ENCODE data around the gene UQCRFS1. TPM values are rescaled to one million over a fixed set of nuclear protein-coding genes. Genes with fewer than 3 reads are reported as not detected.

The UQCRFS1 gene
- 100 to 1,000 TPM in 3 of 4 donors, 10 to 100 TPM in 1; 78.1 to 142 (median 106) TPM for total RNA-seq

DNA sequence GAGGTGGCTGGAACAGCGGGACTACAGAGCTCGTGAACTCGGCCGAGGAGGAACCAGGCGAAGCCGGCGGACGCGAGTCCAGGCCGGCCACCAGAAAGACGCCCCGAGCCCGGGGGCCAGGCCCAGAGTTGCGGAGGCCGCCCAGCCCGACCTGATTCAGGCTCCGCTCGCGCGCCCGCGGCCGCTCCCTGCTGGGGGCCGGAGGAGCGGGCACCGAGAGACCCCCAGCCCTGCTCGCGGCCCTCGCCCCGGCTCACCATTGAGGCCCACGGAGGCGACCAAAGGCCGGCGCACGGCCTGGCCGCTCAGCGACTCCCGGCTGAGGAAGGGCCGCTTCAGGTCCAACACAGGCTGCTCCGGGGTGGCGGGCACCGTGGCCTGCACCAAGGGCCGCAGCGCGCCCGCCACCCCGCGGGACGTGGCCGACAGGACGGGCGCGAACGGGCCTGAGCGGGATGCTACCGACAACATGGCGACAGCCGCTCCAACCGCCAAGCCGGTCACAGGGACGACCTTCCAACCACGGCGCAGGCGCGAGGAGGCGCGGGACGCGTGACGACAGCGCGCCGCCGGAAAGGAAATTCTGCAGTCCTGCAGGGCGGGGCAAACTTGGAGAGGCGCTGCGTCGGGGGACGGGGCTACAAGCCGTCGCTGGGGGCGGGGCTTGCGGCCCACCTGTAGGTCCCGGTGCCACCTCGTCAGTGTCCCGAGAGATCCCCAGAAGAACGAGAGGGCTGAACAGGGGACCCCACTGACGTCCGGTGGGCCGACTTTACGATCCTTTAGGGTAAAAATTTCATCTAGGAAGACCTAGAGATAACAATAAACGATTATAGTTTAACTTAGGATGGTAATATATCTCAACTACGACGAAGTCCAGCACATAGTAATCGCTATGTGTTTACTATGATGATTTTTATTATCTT lies at the start of gene UQCRFS1:
TSS of gene UQCRFS1 (minus strand) at position 504 of the 926 bp plus-strand sequence. CDS start at position 471, 33 bp downstream.
- H3K4me1 ChIP-seq = peaks cover 29 to 31% of the 10 kb centered on the region in 2 donors
- no peaks in the 10 kb centered on the region for H3K36me3 ChIP-seq
- no peaks in the 10 kb centered on the region for H3K27me3 ChIP-seq
- H3K4me3 ChIP-seq = peak within 1 kb of the TSS; percentile 70 to 84 (median 70)
- no peaks in the 10 kb centered on the region for H3K9me3 ChIP-seq
- peak within 1 kb of the TSS; percentile 88 to 94 (median 92) for H3K27ac ChIP-seq
- intact Hi-C loops (cut with DNase I; ENCODE audit: low total_unique reads) (loop anchor here (1.0 to 5.0 kb wide), 3 partner anchors 34 to 1421 kb away; no protein-coding TSS in a partner anchor), in situ Hi-C loops (cut with MboI; ENCODE audit: low sequenced_read_pairs in 4 of 4) (loop anchor here in 2 of 4 donors (25.0 kb wide), 2 partner anchors 399 to 499 kb away; partner anchors contain the start of genes POP4 (in 2 of the 2) and C19orf12 (in 1 of the 2))
- ATAC-seq (peak; percentile 93 to 97), DNase-seq (peak; percentile 90 to 94)
- TF ChIP-seq, protein P1, sequence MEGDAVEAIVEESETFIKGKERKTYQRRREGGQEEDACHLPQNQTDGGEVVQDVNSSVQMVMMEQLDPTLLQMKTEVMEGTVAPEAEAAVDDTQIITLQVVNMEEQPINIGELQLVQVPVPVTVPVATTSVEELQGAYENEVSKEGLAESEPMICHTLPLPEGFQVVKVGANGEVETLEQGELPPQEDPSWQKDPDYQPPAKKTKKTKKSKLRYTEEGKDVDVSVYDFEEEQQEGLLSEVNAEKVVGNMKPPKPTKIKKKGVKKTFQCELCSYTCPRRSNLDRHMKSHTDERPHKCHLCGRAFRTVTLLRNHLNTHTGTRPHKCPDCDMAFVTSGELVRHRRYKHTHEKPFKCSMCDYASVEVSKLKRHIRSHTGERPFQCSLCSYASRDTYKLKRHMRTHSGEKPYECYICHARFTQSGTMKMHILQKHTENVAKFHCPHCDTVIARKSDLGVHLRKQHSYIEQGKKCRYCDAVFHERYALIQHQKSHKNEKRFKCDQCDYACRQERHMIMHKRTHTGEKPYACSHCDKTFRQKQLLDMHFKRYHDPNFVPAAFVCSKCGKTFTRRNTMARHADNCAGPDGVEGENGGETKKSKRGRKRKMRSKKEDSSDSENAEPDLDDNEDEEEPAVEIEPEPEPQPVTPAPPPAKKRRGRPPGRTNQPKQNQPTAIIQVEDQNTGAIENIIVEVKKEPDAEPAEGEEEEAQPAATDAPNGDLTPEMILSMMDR (IDR thresholded peaks at IDR 0.05 in 4 of 5, conservative IDR thresholded peaks at IDR 0.05 in 1 of 5) = no peak
- TF ChIP-seq POLR2A (IDR thresholded peaks at IDR 0.05) = peak; percentile 96 to 97

DNA sequence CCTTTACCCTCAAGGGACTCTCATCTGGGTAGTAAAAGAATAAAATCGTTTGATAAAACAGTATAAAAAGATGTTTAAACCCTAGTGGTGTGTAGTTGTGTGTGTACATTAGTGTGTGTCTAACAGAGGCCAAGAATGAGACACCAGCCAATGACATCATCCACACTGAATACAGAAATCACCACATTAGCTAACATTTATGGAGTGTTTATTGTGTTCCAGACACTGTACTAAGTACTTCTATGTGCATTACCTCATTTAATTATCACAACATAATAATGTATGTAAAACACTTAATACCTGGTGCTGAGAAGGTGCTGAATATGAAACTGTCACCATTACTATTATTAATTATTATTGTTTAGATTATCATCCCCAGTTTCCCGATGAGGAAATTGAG lies 49.1 kb upstream of the UQCRFS1 start:
- in situ Hi-C loops (cut with MboI; ENCODE audit: low sequenced_read_pairs in 4 of 4) = loop anchor here in 3 of 4 donors (10.0 to 25.0 kb wide), 4 partner anchors 150 to 527 kb away; no protein-coding TSS in a partner anchor
- H3K36me3 ChIP-seq = no peaks in the 10 kb centered on the region
- no peak overlapping the region for H3K27ac ChIP-seq
- peaks cover 12 to 19% of the 10 kb centered on the region in 2 donors for H3K4me1 ChIP-seq
- no peaks in the 10 kb centered on the region for H3K9me3 ChIP-seq
- TF ChIP-seq, protein P1 (IDR thresholded peaks at IDR 0.05 in 4 of 5, conservative IDR thresholded peaks at IDR 0.05 in 1 of 5) = no peak
- TF ChIP-seq POLR2A (IDR thresholded peaks at IDR 0.05) = no peak
- intact Hi-C loops (cut with DNase I; ENCODE audit: low total_unique reads) = loop anchor here (5.0 kb wide), 1 partner anchor 295 kb away; no protein-coding TSS in a partner anchor
- DNase-seq (no peak), ATAC-seq (no peak)
- H3K27me3 ChIP-seq = no peaks in the 10 kb centered on the region
- H3K4me3 ChIP-seq = no peak overlapping the region

DNA sequence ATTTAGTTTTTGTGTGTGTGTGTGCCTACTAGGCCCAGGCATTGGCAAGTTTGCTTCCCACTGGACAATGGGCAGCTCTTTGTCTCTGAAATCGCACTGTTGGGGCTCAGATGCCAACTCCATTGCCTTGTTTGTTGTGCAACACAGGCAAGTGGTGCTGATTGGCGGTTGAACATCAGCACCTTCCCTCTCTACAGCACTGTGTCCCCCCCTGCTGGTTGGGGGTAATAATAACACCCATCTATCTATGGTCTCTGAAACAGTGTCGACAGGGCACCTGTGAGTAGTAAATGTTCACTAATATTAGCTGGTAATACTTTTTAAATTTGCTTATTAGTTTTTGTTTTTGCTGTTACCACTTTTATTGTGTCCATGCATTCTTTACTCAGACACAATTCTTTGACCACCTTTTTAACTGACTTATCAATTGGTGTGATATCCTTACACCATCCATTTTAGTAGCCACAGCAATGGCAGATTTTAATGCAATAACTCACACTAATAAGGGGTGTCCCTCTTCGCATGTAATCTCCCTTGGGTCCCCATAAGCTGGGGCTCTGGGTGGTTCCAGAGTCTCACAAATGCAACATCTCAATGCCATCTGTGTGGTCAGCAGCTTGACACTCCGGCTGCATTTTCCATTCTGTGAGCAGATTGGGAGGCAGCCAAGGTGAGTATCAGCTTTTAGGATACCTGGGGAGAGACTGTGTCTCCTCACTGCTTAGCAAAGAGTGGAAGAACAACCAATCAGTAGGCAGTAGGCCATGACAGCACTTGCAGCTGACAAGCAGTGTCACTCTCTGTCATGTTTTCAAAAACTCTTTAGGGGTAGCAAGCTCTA lies 47.7 kb upstream of the UQCRFS1 start:
- peak; percentile 22 to 35 for DNase-seq
- Histone ChIP-seq H3K4me3 (no peak overlapping the region), H3K36me3 (no peaks in the 10 kb centered on the region), H3K27ac (peak overlapping the region; percentile 56 to 77 (median 74)), H3K4me1 (peaks cover 12 to 19% of the 10 kb centered on the region in 2 donors), H3K9me3 (no peaks in the 10 kb centered on the region), H3K27me3 (no peaks in the 10 kb centered on the region)
- TF ChIP-seq, protein P1 (IDR thresholded peaks at IDR 0.05 in 4 of 5, conservative IDR thresholded peaks at IDR 0.05 in 1 of 5) = peak; percentile 30 to 64 (median 49)
- no peak for TF ChIP-seq POLR2A (IDR thresholded peaks at IDR 0.05)
- ATAC-seq = peak; percentile 60 to 64
- in situ Hi-C loops (cut with MboI; ENCODE audit: low sequenced_read_pairs in 4 of 4) = loop anchor here in 3 of 4 donors (10.0 to 25.0 kb wide), 4 partner anchors 148 to 526 kb away; no protein-coding TSS in a partner anchor
- intact Hi-C loops (cut with DNase I; ENCODE audit: low total_unique reads) = loop anchor here (1.0 to 5.0 kb wide), 2 partner anchors 141 to 293 kb away; no protein-coding TSS in a partner anchor

DNA sequence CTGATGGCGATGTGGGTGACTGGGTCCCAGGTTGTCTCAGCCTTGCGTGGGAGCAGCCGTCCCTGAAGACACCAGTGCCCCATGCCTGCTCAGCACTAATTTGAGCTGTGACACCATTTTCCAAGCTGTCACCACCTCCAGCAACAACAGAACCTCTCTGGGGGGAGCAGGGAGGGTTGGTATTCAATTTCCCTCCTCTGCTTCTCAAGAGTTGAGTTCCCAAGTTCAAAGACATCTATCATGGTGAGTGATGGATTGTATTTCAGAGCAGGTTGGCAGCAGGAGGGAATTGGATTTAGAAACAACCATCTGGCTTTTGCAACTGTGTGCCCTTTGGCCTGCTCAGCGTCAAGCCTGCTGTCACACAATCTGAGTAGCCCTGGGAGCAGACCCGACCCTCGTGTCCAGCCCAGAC lies 46.9 kb upstream of the UQCRFS1 start:
- Histone ChIP-seq H3K4me1 (peaks cover 12 to 19% of the 10 kb centered on the region in 2 donors), H3K9me3 (no peaks in the 10 kb centered on the region), H3K36me3 (no peaks in the 10 kb centered on the region), H3K27ac (peak overlapping the region; percentile 56 to 77 (median 74)), H3K27me3 (no peaks in the 10 kb centered on the region), H3K4me3 (no peak overlapping the region)
- intact Hi-C loops (cut with DNase I; ENCODE audit: low total_unique reads) = loop anchor here (1.0 to 5.0 kb wide), 2 partner anchors 141 to 293 kb away; no protein-coding TSS in a partner anchor
- TF ChIP-seq POLR2A (IDR thresholded peaks at IDR 0.05) = no peak
- TF ChIP-seq, protein P1 (IDR thresholded peaks at IDR 0.05 in 4 of 5, conservative IDR thresholded peaks at IDR 0.05 in 1 of 5) = no peak
- in situ Hi-C loops (cut with MboI; ENCODE audit: low sequenced_read_pairs in 4 of 4) = loop anchor here in 3 of 4 donors (10.0 to 25.0 kb wide), 4 partner anchors 148 to 525 kb away; no protein-coding TSS in a partner anchor
- peak; percentile 79 to 89 for ATAC-seq
- peak; percentile 33 to 52 for DNase-seq
